C4-2B (cell line): ENCODE results near the gene CHKB.
A peak's percentile ranks its signal among the peaks of the same experiment; 100 is the strongest.

Source experiments
- ZFX ChIP-seq: fragments of 450-650 bp; IDR thresholded peaks from 2 replicates; pipeline ENCODE4 v1.6.1; 2017
- TF ChIP-seq, protein P1 (sequence below): fragments of 450-650 bp; conservative IDR thresholded peaks from 2 replicates; pipeline ENCODE4 v1.5.1; 2017; ENCODE audit warnings: mild to moderate bottlenecking

- TF ChIP-seq, protein P1, sequence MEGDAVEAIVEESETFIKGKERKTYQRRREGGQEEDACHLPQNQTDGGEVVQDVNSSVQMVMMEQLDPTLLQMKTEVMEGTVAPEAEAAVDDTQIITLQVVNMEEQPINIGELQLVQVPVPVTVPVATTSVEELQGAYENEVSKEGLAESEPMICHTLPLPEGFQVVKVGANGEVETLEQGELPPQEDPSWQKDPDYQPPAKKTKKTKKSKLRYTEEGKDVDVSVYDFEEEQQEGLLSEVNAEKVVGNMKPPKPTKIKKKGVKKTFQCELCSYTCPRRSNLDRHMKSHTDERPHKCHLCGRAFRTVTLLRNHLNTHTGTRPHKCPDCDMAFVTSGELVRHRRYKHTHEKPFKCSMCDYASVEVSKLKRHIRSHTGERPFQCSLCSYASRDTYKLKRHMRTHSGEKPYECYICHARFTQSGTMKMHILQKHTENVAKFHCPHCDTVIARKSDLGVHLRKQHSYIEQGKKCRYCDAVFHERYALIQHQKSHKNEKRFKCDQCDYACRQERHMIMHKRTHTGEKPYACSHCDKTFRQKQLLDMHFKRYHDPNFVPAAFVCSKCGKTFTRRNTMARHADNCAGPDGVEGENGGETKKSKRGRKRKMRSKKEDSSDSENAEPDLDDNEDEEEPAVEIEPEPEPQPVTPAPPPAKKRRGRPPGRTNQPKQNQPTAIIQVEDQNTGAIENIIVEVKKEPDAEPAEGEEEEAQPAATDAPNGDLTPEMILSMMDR, result no peak
- peak; percentile 92 for TF ChIP-seq ZFX
Measured at GRCh38 chr22:50583294-50583861, 729 bp upstream of the CHKB start.
